Measurements from ENCODE around the gene CD86.
"Not testable (repeated sequence)": the region's sequence is repeated elsewhere in the genome, so short reads cannot be mapped to it uniquely, and the experiment has no call there.

Gene CD86

DNA sequence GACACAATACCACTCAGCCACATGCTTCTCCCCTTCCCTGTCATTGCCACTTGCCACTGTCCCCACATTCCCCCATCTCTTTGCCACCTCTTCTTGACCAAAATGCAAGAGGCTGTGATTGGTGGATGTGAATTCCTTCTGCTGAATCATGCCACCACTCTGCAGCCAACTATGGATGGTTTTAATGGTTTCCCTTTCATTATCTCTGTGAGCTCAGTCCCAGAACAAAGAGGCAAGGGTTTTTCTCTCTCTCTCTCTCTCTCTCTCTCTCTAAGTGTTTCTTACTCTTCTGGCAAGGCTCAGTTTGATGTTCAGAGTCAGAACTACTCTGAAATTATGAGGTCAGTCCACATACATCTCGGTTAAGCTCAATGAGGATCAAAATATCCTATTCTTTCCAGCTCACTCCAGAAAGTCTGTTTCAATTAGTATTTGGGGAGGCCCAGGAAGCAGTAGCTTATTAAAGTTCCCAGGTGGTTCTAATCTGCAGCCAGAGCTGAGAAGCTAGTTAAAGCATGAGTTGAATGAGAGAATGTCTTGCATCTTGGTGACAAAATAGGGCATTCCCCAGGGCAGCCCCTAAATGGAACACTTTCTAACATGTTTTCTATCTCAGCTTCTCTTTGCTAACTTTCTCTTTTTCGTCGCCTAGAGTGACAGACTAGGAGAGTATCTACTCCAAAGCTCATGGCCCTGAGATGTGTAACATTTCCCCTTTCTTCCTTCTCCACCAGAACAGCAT, 24.6 kb upstream of the CD86 start:
- TF ChIP-seq, protein P1, sequence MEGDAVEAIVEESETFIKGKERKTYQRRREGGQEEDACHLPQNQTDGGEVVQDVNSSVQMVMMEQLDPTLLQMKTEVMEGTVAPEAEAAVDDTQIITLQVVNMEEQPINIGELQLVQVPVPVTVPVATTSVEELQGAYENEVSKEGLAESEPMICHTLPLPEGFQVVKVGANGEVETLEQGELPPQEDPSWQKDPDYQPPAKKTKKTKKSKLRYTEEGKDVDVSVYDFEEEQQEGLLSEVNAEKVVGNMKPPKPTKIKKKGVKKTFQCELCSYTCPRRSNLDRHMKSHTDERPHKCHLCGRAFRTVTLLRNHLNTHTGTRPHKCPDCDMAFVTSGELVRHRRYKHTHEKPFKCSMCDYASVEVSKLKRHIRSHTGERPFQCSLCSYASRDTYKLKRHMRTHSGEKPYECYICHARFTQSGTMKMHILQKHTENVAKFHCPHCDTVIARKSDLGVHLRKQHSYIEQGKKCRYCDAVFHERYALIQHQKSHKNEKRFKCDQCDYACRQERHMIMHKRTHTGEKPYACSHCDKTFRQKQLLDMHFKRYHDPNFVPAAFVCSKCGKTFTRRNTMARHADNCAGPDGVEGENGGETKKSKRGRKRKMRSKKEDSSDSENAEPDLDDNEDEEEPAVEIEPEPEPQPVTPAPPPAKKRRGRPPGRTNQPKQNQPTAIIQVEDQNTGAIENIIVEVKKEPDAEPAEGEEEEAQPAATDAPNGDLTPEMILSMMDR (IDR thresholded peaks at IDR 0.05; ENCODE audit: low read depth, low read length): no peak
- no peak for DNase-seq (ENCODE audit: extremely low read depth, low read depth)

DNA sequence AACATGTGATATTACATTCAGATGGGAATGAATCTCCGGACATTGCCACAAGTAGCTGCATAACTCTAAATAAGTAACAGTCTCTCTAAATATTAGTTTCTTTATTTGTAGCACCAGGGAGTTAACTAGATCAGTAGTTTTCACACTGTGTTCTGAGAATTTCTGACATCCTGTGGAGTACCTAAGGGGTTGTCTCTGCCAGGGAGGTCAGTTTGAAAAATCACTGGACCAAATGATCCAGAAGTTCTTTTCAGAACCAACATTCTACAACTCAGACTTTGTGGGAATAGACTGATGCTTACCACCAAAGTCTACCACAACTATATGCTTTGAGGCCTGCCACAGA, 24.1 kb upstream of the CD86 start:
- DNase-seq (ENCODE audit: extremely low read depth, low read depth): no peak
- TF ChIP-seq, protein P1 (IDR thresholded peaks at IDR 0.05; ENCODE audit: low read depth, low read length): no peak

DNA sequence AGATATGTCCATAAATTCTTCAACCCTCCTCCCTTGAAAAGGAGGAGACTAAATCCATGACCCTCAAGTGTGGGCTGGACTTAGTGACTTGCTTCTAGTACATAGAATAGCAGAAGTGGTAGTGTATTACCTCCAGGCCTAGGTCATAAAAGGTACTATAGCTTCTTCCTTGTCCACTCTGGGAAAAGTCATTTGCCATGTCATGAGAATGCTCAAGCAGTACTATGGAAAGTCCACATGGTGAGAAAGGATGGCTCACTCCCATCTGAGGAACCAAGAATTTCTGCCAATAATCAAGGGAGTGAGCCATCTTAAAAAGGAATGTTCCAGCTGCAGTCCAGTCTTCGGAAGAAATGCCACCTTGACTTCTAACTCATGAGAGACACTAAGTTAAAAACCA, 22.6 kb upstream of the CD86 start:
- TF ChIP-seq, protein P1 (IDR thresholded peaks at IDR 0.05; ENCODE audit: low read depth, low read length): no peak

DNA sequence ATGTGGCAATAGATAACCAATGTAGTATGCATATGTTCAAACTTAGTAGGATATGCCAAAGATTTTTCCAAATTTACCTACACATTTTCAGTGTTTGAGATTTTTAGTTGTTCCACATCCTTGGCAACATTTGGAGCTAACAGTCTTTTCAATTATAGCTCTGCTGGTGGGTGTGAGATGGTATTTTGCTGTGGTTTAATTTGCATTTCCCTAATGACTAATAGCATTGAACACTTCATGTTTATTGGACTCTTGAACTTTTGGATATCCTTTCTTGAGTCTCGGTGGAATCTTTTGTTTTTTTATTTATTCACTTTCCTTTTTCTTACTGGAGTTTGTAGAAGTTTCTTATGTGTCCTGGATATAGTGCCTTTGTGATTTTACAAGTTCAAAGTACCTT, 22.1 kb upstream of the CD86 start:
- DNase-seq (ENCODE audit: extremely low read depth, low read depth): no peak
- TF ChIP-seq, protein P1 (IDR thresholded peaks at IDR 0.05; ENCODE audit: low read depth, low read length): no peak

More for the DNA sequence above, 22.6 kb upstream of the CD86 start:
- no peak for DNase-seq (ENCODE audit: extremely low read depth, low read depth)

DNA sequence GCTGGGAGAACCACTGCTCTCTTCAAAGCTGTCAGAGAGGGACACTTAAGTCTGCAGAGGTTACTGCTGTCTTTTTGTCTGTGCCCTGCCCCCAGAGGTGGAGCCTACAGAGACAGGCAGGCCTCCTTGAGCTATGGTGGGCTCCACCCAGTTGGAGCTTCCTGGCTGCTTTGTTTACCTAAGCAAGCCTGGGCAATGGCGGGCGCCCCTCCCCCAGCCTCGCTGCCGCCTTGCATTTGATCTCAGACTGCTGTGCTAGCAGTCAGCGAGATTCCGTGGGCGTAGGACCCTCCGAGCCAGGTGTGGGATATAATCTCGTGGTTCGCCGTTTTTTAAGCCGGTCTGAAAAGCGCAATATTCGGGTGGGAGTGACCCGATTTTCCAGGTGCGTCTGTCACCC, 7.9 kb upstream of the CD86 start:
- not testable (repeated sequence) for DNase-seq (ENCODE audit: extremely low read depth, low read depth)

DNA sequence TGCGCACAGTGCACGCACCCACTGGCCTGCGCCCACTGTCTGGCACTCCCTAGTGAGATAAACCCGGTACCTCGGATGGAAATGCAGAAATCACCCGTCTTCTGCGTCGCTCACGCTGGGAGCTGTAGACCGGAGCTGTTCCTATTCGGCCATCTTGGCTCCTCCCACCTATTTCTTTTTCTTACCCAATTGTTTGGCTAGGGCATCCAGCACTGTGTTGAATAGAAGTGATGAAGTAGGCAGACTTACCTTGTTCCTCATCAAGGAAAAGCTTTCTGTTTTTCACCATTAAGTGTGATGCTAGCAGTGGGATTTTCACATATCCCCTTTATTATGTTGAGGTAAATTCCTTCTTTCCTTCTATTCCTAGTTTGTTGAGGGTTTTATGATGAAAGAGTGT, 7.4 kb upstream of the CD86 start:
- not testable (repeated sequence) for DNase-seq (ENCODE audit: extremely low read depth, low read depth)

DNA sequence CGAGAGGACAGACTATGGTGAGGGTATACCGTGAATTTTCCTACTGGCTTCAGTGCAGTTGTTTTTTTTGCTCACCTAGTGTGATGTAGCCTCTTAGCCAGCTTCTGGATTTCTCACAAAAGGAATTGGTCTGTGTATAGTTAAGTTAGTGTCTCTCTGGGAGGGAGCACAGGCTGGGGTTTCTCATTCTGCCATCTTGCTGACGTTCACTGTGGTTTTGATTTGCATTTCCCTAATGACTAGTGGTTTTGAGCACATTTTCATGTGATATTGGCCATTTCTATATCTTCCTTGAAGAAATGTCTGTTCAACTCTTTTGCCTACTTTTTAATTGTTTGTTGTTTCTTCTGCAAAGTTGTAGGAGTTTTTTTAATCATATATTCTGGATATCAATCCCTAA, 2.2 kb upstream of the CD86 start:
- TF ChIP-seq, protein P1 (IDR thresholded peaks at IDR 0.05; ENCODE audit: low read depth, low read length): no peak
- DNase-seq (ENCODE audit: extremely low read depth, low read depth): no peak

DNA sequence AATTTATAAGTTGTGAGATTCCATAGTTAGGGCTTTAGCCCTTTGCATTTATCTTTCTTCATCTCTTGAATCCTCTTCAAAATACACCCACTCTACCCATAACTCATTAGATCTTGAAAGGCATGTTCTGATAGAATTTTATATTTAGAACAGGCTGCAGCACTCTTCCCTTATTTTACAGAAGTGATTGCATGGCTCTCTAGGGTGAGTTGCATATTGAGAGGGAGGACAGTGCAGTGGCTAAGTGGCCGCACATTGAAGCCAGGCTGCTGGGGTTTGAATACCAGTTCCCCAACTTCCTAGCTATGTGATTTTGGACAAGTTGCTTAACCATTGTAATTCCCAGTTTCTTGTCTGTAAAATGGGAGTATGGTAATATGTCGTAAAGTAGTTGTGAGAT, 2.5 kb downstream of the CD86 start:
- DNase-seq (ENCODE audit: extremely low read depth, low read depth): no peak
- TF ChIP-seq, protein P1 (IDR thresholded peaks at IDR 0.05; ENCODE audit: low read depth, low read length): no peak
